LNCAP (cell line): ENCODE measurements around the gene LARP7.

Source experiments
- TF ChIP-seq, protein P1 (sequence below): fragments of 450-650 bp; IDR thresholded peaks from 2 replicates; pipeline ENCODE4 v1.5.1; 2017; ENCODE audit warnings: mild to moderate bottlenecking

The LARP7 gene

GRCh38 chr4:112702892-112703291 lies 65.9 kb downstream of the LARP7 start:
- TF ChIP-seq, protein P1, sequence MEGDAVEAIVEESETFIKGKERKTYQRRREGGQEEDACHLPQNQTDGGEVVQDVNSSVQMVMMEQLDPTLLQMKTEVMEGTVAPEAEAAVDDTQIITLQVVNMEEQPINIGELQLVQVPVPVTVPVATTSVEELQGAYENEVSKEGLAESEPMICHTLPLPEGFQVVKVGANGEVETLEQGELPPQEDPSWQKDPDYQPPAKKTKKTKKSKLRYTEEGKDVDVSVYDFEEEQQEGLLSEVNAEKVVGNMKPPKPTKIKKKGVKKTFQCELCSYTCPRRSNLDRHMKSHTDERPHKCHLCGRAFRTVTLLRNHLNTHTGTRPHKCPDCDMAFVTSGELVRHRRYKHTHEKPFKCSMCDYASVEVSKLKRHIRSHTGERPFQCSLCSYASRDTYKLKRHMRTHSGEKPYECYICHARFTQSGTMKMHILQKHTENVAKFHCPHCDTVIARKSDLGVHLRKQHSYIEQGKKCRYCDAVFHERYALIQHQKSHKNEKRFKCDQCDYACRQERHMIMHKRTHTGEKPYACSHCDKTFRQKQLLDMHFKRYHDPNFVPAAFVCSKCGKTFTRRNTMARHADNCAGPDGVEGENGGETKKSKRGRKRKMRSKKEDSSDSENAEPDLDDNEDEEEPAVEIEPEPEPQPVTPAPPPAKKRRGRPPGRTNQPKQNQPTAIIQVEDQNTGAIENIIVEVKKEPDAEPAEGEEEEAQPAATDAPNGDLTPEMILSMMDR = no peak

DNA sequence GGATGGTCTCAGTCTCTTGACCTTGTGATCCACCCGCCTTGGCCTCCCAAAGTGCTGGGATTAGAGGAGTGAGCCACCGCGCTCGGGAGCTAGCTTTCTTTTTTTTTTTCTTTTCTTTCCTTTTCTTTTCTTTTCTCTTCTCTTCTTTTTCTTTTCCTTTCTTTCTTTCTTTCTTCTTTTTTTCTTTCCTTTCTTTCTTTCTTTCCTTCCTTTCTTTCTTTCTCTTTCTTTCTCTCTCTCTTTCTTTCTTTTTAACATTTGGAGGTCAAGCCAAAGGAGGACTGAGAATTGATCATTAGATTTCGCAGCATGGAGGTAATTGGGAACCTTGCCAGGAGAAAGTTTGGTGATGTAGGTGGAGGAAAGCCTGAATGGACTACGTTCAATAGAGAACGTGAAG lies 67.4 kb downstream of the LARP7 start:
- TF ChIP-seq, protein P1 = no peak

GRCh38 chr4:112704991-112705845 lies 68.3 kb downstream of the LARP7 start:
- TF ChIP-seq, protein P1 = no peak

DNA sequence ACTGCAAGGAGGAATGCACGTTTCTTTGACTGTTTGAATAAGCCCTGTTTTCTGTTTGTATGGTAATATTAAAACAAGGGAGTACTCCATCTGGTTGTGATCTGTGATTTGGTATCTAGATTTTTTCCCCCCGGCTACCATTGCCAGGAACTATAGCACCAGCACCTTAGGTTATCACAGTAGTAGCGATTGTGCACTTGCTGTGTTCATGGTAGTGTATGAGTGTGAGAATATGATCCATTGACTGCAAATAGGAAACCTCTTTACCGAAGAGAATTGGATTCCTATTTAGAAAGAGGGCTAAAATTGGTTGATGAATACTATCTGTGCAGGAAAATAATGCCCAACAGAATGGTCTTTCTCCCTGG lies 69.9 kb downstream of the LARP7 start:
- TF ChIP-seq, protein P1 = no peak
